GM23338 (cell line): ENCODE measurements around the gene NAP1L4. TPM values are rescaled to one million over a fixed set of nuclear protein-coding genes. Genes with fewer than 3 reads are reported as not detected.

ENCODE experiments used
- ATAC-seq: fragments of 200-7000 bp; cut with Tn5 transposase; 3 replicates; pipeline ENCODE4 v1.9.1; 2020
- DNase-seq: peaks from one replicate; pipeline ENCODE4 v3.0.0-alpha.2; 2015; ENCODE audit warnings: low spot score
- H2AFZ ChIP-seq: fragments of 200-600 bp; sonication (generic); 2 replicates; pipeline ENCODE4 v1.8.0; 2016; ENCODE audit warnings: antibody characterized with exemption, mild to moderate bottlenecking, moderate library complexity
- H3F3A ChIP-seq: fragments of 200-600 bp; sonication (generic); replicated peaks from 2 replicates; pipeline ENCODE4 v1.8.0; 2017; ENCODE audit warnings: antibody characterized with exemption, mixed run types, low read depth
- H3K27ac ChIP-seq: fragments of 200-600 bp; sonication (generic); 2 replicates; pipeline ENCODE4 v1.6.1; 2016; ENCODE audit warnings: low read depth
- H3K27me3 ChIP-seq: fragments of 200-600 bp; sonication (generic); 2 replicates; pipeline ENCODE4 v1.8.0; 2016; ENCODE audit warnings: mild to moderate bottlenecking, mixed run types, moderate library complexity; ENCODE audit not compliant: insufficient read depth
- H3K36me3 ChIP-seq: fragments of 200-600 bp; sonication (generic); 2 replicates; pipeline ENCODE4 v1.8.0; 2016; ENCODE audit warnings: mild to moderate bottlenecking; ENCODE audit not compliant: insufficient read depth
- H3K4me1 ChIP-seq: fragments of 200-600 bp; sonication (generic); 2 replicates; pipeline ENCODE4 v1.8.0; 2016; ENCODE audit warnings: mild to moderate bottlenecking, moderate library complexity; ENCODE audit not compliant: insufficient read depth
- H3K4me2 ChIP-seq: fragments of 200-600 bp; sonication (generic); 2 replicates; pipeline ENCODE4 v1.7.1; 2017; ENCODE audit warnings: mixed run types
- H3K4me3 ChIP-seq: fragments of 200-600 bp; sonication (generic); 2 replicates; pipeline ENCODE4 v1.6.1; 2016; ENCODE audit warnings: mixed run types
- H3K79me2 ChIP-seq: fragments of 200-600 bp; sonication (generic); replicated peaks from 2 replicates; pipeline ENCODE4 v1.8.0; 2017; ENCODE audit warnings: mild to moderate bottlenecking; ENCODE audit not compliant: insufficient read depth
- H3K9me2 ChIP-seq: fragments of 200-600 bp; sonication (generic); 2 replicates; pipeline ENCODE4 v1.8.0; 2017; ENCODE audit not compliant: insufficient read depth
- H4K20me1 ChIP-seq: fragments of 200-600 bp; sonication (generic); replicated peaks from 2 replicates; pipeline ENCODE4 v1.8.0; 2017; ENCODE audit warnings: mild to moderate bottlenecking; ENCODE audit not compliant: insufficient read depth
- H3K27ac Mint-ChIP-seq: 2 replicates; pipeline ENCODE4 v1.8.0; 2020; ENCODE audit warnings: inconsistent platforms, mild to moderate bottlenecking, moderate library complexity, mixed read lengths
- H3K27me3 Mint-ChIP-seq: 3 replicates; pipeline ENCODE4 v1.8.0; 2022; ENCODE audit warnings: low read depth, mild to moderate bottlenecking, moderate library complexity, mixed read lengths, inconsistent platforms; ENCODE audit not compliant: insufficient read depth, poor library complexity
- H3K36me3 Mint-ChIP-seq: 3 replicates; pipeline ENCODE4 v1.8.0; 2021; ENCODE audit warnings: low read depth, mild to moderate bottlenecking, inconsistent platforms, moderate library complexity, mixed read lengths
- H3K4me1 Mint-ChIP-seq: 3 replicates; pipeline ENCODE4 v1.8.0; 2020; ENCODE audit warnings: mild to moderate bottlenecking, inconsistent platforms, mixed read lengths
- H3K4me3 Mint-ChIP-seq: 3 replicates; pipeline ENCODE4 v1.8.0; 2021; ENCODE audit warnings: moderate library complexity, mild to moderate bottlenecking, inconsistent platforms, mixed read lengths
- H3K9me3 Mint-ChIP-seq: 3 replicates; pipeline ENCODE4 v1.8.0; 2020; ENCODE audit warnings: moderate library complexity, mild to moderate bottlenecking, inconsistent platforms, mixed read lengths
- CREB1 ChIP-seq: fragments of 250-450 bp; sonication (Bioruptor Pico); IDR thresholded peaks from 2 replicates; pipeline ENCODE4 v1.5.0; 2020; ENCODE audit warnings: low read depth, mild to moderate bottlenecking, moderate library complexity
- EZH2 ChIP-seq: fragments of 200-600 bp; sonication (generic); IDR thresholded peaks from one replicate; pipeline ENCODE4 v1.8.0; 2017; ENCODE audit warnings: antibody characterized with exemption, mild to moderate bottlenecking, low read depth; ENCODE audit not compliant: unreplicated experiment
- EZH2phosphoT487 ChIP-seq: fragments of 200-600 bp; sonication (generic); IDR thresholded peaks from one replicate; pipeline ENCODE4 v1.8.1; 2018; ENCODE audit warnings: antibody characterized with exemption; ENCODE audit not compliant: unreplicated experiment
- JUNB ChIP-seq: IDR thresholded peaks from one replicate; pipeline ENCODE4 v1.6.1; 2016; ENCODE audit warnings: antibody characterized with exemption; ENCODE audit not compliant: unreplicated experiment
- NANOG ChIP-seq: IDR thresholded peaks from 2 replicates; pipeline ENCODE4 v1.6.1; 2016; ENCODE audit warnings: antibody characterized with exemption, borderline replicate concordance
- STAT1 ChIP-seq: IDR thresholded peaks from one replicate; pipeline ENCODE4 v1.6.1; 2016; ENCODE audit warnings: antibody characterized with exemption; ENCODE audit not compliant: unreplicated experiment
- ZNF331 ChIP-seq: fragments of 250-450 bp; sonication (Bioruptor Pico); IDR thresholded peaks from 2 replicates; pipeline ENCODE4 v1.5.0; 2020; ENCODE audit warnings: low read depth, mild to moderate bottlenecking, moderate library complexity
- polyA plus RNA-seq: library from polyadenylated mRNA; unstranded; fragments of >200 nt; fragmentation: Nextera tagmentation; extraction: Ambion mirVana; gene quantifications from 2 replicates; pipeline ENCODE4 v1.2.1, GENCODE V29; 2016
- total RNA-seq: library from RNA; depleted of rRNA; stranded (reverse); fragments of >200 nt; shearing (Covaris generic); gene quantifications from 2 replicates; pipeline ENCODE4 v1.2.3, GENCODE V29; 2014
- TF ChIP-seq, protein P1 (sequence below), 2 experiments: fragments of 200-600 bp in 1 of 2; sonication (generic) in 1 of 2; conservative IDR thresholded peaks; 2 replicates each; pipeline versions ENCODE4 v1.5.1 to v1.6.1; 2016 to 2017; ENCODE audit warnings: antibody characterized with exemption in 2 of 2, low read depth in 2 of 2, mild to moderate bottlenecking in 2 of 2, moderate library complexity in 1 of 2

Gene NAP1L4
- total and polyA plus RNA-seq, 2 experiments from 2014 or later: 181 to 189 TPM

- no peak overlapping the region for H3K27ac ChIP-seq
- no peak overlapping the region for H3K4me2 ChIP-seq
- H2AFZ ChIP-seq: no peak overlapping the region
- no peaks in the 10 kb centered on the region for H3K9me3 Mint-ChIP-seq
- H3K4me1 Mint-ChIP-seq: no peaks in the 10 kb centered on the region
- H3K36me3 ChIP-seq: peaks cover 31% of the 10 kb centered on the region
- H3K9me2 ChIP-seq: no peaks in the 10 kb centered on the region
- H4K20me1 ChIP-seq: no peaks in the 10 kb centered on the region; the same call in 1 of the 2 replicates
- H3K4me1 ChIP-seq: no peaks in the 10 kb centered on the region
- H3K27me3 ChIP-seq: no peaks in the 10 kb centered on the region
- H3K79me2 ChIP-seq: no peaks in the 10 kb centered on the region
- 0 out of 2 replicates have a peak, but pooled peaks cover 2% of the 10 kb centered on the region for H3F3A ChIP-seq
- ATAC-seq: no peak
- no peak for TF ChIP-seq EZH2
- TF ChIP-seq JUNB: no peak
- no peak for TF ChIP-seq EZH2phosphoT487
- TF ChIP-seq NANOG: no peak
- TF ChIP-seq, protein P1, sequence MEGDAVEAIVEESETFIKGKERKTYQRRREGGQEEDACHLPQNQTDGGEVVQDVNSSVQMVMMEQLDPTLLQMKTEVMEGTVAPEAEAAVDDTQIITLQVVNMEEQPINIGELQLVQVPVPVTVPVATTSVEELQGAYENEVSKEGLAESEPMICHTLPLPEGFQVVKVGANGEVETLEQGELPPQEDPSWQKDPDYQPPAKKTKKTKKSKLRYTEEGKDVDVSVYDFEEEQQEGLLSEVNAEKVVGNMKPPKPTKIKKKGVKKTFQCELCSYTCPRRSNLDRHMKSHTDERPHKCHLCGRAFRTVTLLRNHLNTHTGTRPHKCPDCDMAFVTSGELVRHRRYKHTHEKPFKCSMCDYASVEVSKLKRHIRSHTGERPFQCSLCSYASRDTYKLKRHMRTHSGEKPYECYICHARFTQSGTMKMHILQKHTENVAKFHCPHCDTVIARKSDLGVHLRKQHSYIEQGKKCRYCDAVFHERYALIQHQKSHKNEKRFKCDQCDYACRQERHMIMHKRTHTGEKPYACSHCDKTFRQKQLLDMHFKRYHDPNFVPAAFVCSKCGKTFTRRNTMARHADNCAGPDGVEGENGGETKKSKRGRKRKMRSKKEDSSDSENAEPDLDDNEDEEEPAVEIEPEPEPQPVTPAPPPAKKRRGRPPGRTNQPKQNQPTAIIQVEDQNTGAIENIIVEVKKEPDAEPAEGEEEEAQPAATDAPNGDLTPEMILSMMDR (conservative IDR thresholded peaks at IDR 0.05; ENCODE audit: low read depth in 2 of 2): no peak
- TF ChIP-seq ZNF331 (CRISPR knock-in tag): no peak
- no peak overlapping the region for H3K4me3 Mint-ChIP-seq
- H3K27ac Mint-ChIP-seq: no peak overlapping the region
- H3K4me3 ChIP-seq: no peak overlapping the region
- peaks cover 80% of the 10 kb centered on the region for H3K36me3 Mint-ChIP-seq
- H3K27me3 Mint-ChIP-seq: peaks cover 5% of the 10 kb centered on the region
- no peak for DNase-seq
These were observed 18.6 kb upstream of the NAP1L4 start for GRCh38 chr11:3010521-3011275.

DNA sequence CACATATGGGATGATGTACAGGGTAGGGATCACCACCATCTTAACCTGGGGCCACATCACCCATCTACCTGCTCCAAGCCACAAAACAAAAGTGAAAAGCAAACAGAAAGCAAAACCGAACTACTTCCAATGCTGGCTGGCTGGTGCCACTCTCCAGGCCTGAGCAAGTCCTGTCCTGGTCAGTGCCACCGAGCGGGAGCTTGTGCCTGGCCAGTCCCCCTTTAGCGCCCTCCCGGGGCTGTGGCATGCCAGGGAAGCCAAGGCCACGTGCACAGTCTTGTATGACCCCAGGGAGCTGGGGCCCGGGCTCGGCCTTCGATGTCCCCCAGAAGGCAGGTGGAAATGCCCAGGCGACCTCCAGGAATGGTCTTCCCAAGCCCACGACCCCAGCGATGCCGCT lies 17.9 kb upstream of the NAP1L4 start:
- Histone ChIP-seq H3F3A (0 out of 2 replicates have a peak, but pooled peaks cover 3% of the 10 kb centered on the region), H3K79me2 (no peaks in the 10 kb centered on the region), H3K4me3 (no peak overlapping the region), H2AFZ (no peak overlapping the region), H3K27me3 (no peaks in the 10 kb centered on the region), H3K36me3 (peaks cover 27% of the 10 kb centered on the region), H3K9me2 (no peaks in the 10 kb centered on the region), H3K4me2 (no peak overlapping the region), H4K20me1 (no peaks in the 10 kb centered on the region; the same call in 1 of the 2 replicates), H3K27ac (no peak overlapping the region), H3K4me1 (no peaks in the 10 kb centered on the region)
- H3K36me3 Mint-ChIP-seq: peaks cover 80% of the 10 kb centered on the region
- DNase-seq (no peak), ATAC-seq (no peak)
- peaks cover 5% of the 10 kb centered on the region for H3K27me3 Mint-ChIP-seq
- H3K4me3 Mint-ChIP-seq: no peak overlapping the region
- H3K4me1 Mint-ChIP-seq: no peaks in the 10 kb centered on the region
- no peak for TF ChIP-seq EZH2
- H3K27ac Mint-ChIP-seq: no peak overlapping the region
- H3K9me3 Mint-ChIP-seq: no peaks in the 10 kb centered on the region

- Histone ChIP-seq H2AFZ (no peak overlapping the region), H3K4me3 (no peak overlapping the region), H3K27ac (no peak overlapping the region), H3K4me1 (no peaks in the 10 kb centered on the region), H3F3A (0 out of 2 replicates have a peak, but pooled peaks cover 3% of the 10 kb centered on the region), H4K20me1 (no peaks in the 10 kb centered on the region; the same call in 1 of the 2 replicates), H3K79me2 (no peaks in the 10 kb centered on the region), H3K4me2 (no peak overlapping the region), H3K36me3 (peaks cover 24% of the 10 kb centered on the region), H3K9me2 (no peaks in the 10 kb centered on the region), H3K27me3 (no peaks in the 10 kb centered on the region)
- Mint-ChIP-seq H3K9me3 (no peaks in the 10 kb centered on the region), H3K27me3 (peaks cover 5% of the 10 kb centered on the region), H3K36me3 (peaks cover 77% of the 10 kb centered on the region), H3K4me1 (no peaks in the 10 kb centered on the region), H3K4me3 (no peak overlapping the region), H3K27ac (no peak overlapping the region)
- ATAC-seq: no peak
- DNase-seq: no peak
- TF ChIP-seq STAT1: no peak
- TF ChIP-seq EZH2phosphoT487: no peak
- TF ChIP-seq CREB1 (CRISPR knock-in tag): no peak
These were observed 17.4 kb upstream of the NAP1L4 start for GRCh38 chr11:3009481-3009880.
